Measurements from ENCODE around the gene KCNH8.
A peak's percentile ranks its signal among the peaks of the same experiment; 100 is the strongest.

The KCNH8 gene

DNA sequence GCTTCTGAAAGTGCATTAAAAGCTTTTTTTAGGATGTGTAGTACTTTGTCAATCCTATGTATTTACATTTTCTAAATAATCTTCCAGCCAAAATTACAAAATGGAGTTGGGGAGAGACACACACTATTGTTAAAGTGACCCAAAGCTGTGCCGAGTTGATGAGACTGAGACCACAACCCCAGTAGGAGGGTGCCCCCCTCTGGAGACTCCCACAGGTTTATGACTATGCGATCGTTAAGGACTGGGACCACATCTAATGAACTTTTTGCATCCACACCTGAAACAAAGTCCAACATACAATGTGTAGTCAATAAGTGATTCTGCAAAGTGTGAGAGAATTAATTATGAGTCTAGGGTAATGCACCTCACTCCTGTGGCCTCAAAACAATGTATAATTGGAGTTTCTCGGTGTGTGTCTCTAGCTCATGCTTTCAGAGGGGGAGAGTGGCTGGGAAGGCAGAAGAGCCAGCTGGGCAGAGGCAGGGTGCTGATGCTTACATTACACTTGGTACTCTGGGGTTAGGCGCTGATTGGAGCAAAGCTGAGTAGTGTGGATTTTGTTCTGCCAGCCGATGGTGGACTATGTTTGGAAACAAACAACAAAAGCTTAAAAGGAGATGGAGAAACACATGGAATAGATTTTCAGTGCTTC, 102.8 kb downstream of the KCNH8 start:
- DNase-seq = peak in 16 of 51 donors; percentile 1 to 43 (median 11)

DNA sequence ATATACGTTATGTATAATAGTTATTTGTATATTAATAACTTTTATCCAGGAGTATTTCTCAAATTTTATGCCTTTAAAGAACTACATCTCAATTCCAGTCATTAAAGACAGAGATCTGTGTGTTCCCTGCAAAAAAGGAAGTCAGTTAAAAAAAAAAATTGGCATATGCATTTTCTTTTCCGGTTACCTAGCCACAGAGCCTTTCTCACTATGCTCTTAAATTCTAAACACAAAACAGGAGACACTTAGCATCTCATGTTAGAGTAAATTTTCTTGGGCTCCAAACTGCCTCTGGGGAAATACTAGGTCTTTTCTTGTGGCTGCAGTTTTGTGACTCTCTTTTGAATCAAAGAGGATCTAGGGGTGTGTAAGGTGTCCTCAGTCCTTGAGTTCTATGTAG, 105.9 kb downstream of the KCNH8 start:
- no peak for DNase-seq

DNA sequence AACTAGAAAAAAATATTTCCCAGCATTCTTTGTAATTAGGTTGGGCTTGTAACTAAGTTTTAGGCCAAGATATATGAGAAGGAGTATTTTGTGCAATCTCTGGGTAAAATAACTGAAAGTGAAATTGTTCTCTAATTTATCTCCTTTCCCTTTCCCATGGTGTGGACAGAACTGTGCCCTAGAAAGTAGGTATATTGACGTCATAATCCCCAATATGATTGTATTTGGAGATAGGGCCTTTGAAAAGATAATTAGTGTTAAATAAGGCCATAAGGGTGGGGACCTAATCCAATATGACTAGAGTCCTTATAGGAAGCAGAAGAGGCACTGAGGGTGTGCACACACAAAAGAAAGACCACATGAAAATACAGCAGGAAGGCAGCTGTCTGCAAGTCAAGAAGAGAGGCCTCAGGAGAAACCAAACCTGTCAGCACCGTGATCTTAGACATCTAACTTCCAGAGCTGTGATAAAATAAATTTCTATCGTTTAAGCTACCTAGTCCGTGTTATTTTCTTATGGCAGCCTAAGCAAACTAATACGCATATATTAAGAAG, 106.6 kb downstream of the KCNH8 start:
- no peak for DNase-seq

DNA sequence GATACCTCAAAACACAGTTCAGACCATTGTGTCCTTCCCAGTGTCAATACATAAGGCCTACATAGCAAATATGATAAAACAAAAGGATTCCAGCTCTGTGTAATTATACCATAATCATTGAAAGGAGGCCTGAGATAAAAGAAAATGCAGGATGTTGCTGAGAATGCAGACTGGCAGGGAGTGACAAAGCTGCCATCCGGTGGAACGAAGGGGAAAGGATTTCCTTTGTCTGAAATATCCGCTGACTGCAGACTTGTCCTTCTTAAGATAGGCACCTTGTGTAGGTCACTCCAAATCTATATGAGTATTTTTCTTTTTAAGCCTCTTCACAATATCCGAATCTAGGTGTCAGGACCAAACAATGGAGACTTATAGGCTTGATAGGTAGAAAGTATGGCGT, 108.0 kb downstream of the KCNH8 start:
- no peak for DNase-seq

DNA sequence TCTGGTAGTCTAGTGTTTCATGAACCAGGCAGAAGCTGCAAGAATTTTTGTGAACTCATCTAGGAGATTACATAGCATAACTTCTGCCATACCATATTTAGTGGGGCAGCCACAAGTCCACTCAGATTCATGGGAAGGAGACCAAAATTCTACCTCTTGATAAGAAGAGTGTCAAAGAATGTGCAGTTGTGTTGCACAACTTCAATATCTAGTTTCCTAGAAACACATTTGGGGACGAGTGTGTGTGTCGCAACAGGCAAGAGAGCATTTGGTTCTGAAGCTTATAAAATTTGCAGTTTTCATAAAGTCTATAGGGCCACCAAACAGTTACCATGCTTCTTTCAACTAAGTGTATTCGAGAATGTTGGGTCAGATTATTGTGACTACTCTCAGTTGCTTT, 115.3 kb downstream of the KCNH8 start:
- DNase-seq = no peak

DNA sequence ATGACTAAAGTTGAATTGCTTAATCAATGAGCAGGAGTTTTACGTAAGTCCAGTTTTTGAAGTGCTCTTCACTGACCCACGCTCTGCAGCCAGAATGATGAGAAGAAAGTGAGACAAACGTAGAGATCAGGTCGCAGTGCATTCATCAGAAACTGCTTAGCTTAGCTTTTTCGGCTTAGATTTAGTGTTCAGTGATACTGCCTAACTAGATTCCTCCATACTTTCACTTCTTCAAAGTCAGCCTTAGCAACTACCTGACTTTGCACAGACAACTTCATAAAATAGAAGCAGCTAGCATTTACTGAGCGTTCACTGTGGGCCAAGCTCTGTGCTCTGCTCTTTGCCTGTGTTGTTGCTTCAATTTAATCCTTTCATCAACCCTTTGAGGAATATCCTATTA, 116.1 kb downstream of the KCNH8 start:
- DNase-seq = no peak

DNA sequence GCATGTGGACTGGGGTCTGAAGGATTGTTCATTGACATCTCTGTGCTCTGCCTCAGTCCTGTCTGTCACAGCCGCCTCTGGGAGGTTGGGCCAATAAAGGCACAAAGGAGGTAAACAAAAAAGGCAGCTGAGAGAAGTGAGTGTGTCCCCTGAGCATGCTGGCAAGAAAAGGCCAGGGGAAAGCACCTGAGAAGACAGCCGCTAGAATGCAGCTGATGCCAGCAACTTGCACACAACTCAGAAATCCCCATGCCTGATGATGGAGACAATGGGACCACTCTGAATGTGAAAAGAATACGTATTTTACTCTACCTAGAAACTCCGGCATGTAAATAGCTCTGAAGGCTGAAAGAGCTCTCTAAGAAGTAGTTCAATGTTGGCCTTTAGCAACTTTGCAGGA, 118.7 kb downstream of the KCNH8 start:
- DNase-seq = no peak

DNA sequence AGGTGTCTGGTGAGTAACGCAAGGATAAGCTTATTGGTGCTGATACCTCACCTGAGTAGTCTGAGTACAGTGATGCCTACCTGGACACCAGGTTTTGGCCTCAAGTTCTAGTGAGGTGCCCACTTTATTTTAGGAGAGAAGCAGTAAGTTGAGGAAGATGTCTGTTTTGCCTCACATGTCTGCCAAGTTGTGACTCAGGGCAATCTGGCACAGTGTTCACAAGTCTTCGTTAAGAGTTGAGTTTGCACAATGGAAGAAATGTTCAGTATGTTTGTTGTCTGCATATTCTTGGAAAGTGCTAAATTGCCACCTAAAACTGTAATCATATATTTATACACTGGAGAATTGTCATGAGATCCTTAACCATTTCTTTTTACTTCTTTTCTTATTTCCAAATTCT, 122.2 kb downstream of the KCNH8 start:
- DNase-seq = peak in 1 of 51 donors; percentile 18

DNA sequence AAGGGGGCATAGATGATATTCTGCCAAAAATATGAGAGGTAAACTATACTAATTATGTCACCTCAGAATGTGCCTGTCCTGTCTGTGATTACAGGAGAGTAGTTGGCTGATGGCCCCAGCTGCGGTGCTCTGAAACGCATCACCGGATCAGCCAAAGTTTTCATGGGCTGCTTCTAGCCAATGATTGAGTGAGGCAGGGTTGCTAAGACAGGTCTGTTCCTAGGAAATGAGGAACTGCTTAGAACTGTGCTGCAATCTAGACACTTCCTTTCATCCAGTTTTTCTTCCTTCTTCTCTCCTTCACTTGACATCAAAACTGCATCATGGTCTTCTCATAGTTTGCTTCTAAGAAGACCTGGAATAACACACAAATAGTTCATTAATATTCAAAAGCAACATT, 124.0 kb downstream of the KCNH8 start:
- no peak for DNase-seq

DNA sequence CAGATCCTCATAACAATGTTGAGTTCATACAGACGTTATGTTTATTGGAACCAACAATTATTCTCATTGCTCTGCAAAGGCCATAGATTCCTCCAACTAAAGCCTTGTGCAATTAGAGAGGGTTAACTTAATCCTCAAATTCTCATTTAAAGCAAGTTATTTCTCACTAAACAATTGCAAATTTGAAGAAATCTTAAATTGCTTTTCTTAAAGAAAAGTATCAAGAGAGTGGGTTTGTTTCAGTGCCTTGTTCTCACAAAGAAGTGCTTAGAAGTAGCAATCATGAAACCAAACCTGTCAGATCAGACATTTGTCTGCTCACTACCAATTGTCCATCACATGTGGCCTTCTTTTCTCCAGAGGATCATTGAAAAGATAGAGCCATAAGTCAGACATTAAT, 124.8 kb downstream of the KCNH8 start:
- DNase-seq = no peak

DNA sequence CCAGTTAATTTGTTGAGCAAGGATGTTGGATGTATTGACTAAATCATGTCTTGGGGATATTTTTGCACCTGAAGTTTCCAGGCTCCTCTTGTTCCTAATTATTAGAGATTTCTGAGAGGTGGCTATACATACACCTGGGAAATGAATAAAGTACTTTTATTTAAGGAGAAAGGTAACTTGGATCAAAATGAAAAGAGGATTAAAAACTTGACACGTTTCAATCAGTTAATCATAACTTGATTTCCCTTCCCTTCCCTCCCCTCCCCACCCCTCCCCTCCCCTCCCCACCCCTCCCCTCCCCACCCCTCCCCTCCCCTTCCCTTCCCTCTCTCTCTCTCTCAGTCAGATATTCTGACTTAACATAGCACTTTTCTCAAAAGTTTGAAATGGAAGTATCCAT, 126.3 kb downstream of the KCNH8 start:
- DNase-seq = no peak

DNA sequence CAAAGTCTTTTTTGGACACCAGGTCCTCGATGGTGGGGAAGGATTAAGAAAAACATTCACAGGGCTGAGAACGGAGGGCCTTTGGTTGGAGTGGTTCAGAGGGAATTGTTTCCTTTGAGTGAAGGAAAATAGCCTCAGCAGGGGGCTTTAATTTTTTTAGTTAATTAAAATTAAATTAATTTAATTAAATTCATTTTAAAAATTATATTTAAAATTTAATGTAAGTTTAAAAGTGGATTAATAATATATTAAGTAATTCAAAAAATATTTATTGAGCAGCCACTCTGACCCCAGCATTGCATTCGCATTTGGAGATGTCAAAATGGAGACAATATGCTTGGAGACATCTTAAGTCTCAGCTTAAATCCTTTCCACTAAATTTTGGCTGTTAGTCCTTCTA, 136.7 kb downstream of the KCNH8 start:
- DNase-seq = no peak

DNA sequence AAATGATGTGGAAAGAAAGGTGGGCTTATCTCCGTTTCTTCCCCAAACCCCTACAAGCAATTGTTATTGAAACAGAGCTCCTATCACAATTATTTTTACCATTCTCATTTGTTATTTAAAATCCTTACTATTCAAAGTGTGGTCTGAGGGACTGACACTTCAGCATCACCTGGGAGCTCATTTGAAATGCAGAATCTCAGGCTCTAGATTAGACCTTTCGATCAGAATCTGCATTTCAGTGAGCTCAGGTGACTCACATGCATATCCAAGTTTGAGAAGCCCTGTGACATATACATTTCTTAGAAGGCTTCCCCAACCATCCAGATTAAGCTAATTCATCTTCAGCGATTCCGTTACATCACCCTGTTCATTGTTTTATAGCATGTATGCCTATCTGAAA, 145.0 kb downstream of the KCNH8 start:
- DNase-seq = no peak

DNA sequence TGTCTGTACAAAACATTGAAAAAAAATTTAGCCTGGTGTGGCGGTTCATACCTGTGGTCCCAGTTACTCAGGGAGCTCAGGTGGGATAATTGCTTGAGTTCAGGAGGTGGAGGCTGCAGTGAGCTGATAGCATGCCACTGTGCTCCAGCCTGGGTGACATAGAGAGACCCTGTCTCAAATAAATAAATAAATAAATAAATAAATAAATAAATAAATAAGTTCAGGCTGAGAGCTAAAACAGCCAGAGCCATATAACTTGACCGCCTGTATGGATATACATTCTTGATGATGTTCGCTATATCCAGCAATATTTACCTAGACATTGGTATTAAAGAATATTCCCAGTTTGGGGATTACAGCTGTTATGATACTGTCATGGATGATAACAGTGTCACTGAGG, 146.9 kb downstream of the KCNH8 start:
- DNase-seq = no peak

DNA sequence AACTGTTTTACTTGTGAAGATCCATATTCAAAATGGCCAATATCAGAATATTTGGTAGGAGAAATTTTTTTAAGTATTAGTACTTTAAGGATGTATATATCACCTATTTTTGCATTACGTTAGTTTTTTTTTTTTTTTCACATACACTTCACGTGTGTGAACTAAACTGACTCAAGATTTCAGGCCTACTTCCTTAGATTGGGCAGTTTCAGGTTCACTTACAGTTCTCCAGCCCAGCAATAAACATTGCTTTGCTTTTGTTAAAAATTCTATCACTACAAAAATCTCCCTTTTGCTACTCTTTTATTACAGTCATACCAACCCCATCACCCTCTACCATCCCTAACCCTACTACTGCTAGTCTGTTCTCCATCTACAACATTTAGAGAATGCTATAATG, 183.6 kb downstream of the KCNH8 start:
- DNase-seq = no peak

DNA sequence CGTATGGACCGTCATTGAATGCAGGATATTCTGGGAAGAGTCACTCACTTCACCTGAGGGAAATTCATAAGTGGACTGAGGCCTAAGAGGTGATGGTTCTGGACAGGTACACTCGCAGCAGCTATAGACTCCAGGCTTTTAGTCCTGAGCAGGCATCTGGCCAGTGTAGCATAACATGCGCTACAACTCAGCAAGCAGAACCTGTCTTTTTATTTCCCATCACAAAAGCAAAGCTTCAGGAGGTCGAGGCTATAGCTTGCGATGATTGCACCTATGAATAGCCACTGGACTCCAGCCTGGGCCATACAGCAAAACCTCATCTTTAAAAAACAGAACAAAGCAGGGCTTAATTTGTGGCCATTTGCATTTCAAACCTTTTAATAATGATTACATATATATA, 185.8 kb downstream of the KCNH8 start:
- no peak for DNase-seq

DNA sequence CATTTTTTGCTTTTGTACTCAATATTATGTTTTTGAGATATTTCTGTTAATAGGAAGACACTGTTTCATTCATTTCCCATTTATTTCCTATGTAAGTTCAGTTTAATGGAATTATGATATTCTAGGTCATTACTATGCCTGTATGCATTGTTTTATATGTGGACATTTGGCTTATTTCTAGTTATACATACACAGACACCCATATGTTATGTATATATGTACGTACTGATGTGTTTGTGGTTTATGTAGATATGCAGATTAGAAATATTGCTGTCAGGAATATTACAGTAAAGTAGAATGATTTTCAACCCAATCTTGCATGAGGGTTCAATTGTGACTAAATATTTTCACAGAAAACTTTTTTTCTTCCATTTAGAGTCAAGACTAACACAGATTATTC, 190.5 kb downstream of the KCNH8 start:
- DNase-seq = no peak

DNA sequence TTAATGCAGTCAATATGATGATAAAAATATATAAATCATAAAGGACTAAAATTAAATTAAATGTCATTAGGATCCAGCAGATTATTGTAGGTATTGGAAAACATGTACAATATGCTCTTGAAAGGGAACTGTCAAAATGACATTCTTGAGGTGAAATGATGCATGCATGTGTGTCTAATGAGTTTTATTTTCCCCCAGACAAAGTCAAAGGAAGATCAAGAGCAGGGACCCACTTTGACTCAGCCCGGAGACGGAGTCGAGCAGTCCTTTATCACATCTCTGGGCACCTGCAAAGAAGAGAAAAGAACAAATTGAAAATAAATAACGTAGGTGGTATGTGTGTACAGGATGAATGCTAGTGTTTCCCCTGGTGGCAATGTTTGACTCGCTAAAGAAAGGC, 194.1 kb downstream of the KCNH8 start:
- no peak for DNase-seq

DNA sequence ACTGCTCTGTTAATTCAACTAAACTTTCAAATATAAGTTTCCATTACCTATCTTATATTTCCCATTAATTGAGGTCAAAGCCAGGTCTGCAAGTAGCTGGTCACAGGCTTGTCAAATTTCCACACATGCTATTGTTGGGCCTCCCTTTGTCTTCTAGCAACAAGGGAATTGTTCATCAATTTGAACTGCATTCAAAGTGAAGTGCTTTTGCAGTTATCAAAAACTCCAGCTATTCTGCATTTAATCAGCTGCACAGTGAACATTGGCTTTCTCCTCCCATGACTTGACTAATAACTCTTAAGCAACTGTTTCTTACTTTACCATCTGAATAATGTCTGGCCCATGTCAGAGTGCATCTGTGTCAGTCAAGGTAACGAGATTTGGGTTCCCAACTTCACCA, 198.4 kb downstream of the KCNH8 start:
- DNase-seq = no peak

DNA sequence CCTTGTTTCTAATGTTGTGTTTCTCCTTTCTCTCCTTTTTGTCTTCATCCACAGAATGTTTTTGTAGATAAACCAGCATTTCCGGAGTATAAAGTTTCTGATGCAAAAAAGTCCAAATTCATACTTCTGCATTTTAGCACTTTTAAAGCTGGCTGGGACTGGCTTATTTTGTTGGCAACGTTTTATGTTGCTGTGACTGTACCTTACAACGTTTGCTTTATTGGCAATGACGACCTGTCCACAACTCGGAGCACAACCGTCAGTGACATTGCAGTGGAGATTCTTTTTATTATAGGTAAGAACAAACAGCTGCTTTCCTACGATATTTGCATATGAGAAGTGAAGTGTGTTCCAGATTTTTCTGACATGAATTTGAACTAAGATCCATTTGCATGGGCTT, 199.4 kb downstream of the KCNH8 start:
- DNase-seq = no peak

DNA sequence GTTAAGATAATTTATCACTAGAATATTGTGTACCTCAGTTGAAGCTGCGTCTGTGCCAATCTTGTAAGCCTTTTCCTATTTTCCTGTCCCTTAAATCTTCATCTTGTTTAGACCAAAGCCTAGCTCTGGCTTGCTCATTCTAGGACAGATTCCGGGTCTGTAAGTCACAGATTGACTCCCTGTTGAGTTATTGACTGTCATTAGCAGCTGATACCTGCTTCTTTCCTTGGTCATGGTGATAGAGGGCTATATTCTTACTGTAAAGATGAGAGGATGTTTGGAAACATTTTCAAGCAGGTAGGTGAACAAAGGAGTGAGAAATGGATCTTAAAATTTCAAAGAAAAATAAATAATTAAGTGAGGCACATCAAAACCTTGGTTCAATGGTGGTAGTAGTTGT, 200.2 kb downstream of the KCNH8 start:
- no peak for DNase-seq

DNA sequence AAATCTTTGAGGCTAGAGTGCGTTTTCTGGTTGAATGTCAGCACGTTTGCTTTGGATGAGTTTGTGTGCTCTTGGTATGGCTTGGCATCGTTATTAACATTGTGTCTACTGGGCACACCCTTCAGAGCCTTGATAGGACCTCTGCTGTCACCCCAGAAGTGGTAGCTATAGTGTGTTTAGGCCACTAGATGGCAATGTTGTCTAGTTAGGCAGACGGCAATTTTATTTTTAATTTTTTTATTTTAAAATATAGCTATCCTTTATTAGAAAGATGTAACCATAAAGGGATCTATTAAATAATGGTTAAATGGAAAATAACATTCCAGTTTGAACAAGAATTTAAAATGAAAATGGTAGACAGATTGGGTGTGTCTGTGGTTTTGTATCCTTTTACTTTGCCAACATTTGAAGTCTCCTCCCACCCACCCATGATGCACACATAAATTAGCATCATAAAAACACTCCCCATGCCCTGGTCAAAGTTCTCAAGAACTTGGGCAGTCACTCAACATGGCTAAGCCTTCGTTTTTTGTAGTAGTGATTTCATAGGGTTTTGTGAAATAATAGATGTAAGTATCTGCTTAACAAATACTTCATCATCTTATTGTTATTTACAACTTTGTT, 200.7 kb downstream of the KCNH8 start:
- no peak for DNase-seq

DNA sequence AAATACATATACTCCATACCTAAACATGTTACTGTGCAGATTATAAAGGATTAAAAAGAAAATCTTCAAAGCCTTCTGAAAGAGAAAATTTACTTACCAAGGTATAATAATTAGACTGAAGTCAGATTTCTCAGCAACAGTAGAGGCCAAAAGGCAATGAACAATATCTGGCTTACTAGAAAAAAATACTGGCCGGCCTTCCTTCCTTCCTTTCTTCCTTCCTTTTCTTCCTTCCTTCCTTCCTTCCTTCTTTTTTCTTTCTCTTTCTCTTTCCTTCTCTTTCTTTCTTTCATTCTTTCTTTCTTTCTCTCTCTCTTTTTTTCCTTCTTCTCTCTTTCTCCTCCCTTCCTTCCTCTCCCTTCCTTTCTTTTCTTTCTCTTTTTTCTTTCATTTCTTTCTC, 209.6 kb downstream of the KCNH8 start:
- no peak for DNase-seq

DNA sequence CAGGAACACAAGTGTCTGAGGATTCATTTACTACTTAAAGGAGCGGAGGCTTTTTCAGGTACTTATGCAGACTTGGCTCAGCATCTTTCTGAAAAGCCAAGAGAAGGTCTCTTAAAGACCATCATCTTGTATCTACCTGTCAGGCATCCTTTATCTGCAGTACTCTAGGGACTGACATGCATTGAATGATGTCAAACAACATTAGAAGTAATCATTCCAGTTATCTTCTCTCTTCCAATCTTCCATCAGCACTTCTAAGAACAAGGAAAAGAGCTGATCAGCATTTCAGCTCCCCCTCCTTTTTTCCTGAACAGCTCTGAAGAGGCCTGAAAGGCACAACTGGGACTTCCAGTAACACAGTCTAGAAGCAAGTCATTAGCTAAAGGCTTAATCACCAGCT, 214.8 kb downstream of the KCNH8 start:
- DNase-seq = no peak
